ENCODE measurements around the gene SESN2.

GRCh38 chr1:28280501-28280900 lies 21.2 kb downstream of the SESN2 start:
- TF ChIP-seq POLR2A (IDR thresholded peaks at IDR 0.05), result no peak
- no peak for TF ChIP-seq CTCF (IDR thresholded peaks at IDR 0.05)

Measured in sigmoid colon (tissue), 3 donors.